ENCODE results near the gene TENM4.
"Not testable (repeated sequence)": the region's sequence is repeated elsewhere in the genome, so short reads cannot be mapped to it uniquely, and the experiment has no call there.

TENM4 gene

DNA sequence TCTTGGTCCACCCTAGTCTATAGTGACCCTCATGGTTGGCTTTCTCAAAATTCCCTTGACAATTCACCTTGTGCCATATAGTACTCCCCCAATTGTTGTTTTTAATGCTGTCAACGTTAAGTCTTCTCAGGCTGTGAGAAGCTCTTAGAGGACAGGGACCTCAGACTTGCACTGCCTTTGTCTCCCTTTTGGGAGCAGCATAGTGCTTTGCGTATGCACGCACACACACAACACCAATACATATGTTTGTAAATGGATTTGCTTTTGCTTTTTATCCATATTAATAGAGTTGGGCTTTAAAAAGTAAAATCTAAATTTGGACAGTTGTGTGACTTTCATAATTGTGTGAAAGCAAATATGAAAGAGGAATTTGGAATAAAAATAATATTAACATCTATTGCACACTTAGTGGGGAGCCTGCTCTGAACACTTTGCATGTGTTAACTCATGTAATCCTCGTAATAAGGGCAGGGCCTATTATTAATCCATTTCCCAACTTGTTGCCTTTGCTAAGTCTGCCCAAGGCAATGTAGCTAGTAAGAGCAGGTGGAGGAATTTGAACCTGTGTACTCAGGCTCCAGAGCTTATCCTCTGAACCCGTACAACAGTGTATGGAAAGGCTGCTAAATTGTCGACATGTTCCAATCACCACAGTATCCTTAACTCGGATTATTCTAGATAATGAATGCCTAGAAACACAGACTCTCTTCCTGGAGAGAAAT is 608.4 kb downstream of the TENM4 start:
- DNase-seq: no peak

GRCh38 chr11:78831571-78831970 is 609.3 kb downstream of the TENM4 start:
- no peak for DNase-seq

GRCh38 chr11:78830277-78830819 is 610.5 kb downstream of the TENM4 start:
- no peak for DNase-seq

- no peak for DNase-seq
These were observed 611.7 kb downstream of the TENM4 start for GRCh38 chr11:78829146-78829545.

DNA sequence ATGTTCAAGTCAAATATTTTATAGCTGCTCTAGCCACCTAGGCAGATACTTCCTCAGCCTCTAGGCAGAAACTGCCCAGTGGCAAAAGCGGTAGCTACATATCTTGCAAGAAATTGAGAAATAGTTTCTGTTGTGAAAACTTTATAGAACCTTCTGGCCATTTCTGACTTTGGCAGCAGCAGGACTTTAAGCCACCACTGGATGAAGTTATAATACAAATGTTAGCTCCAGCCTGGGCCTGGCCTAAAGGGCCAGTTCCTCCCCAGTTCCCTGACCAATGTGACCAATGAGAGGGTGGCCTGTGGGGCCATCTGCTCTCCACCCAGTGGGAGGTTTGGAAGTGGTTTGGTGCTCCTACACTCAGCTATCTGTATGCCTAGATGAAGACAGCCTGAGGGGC is 612.2 kb downstream of the TENM4 start:
- DNase-seq: no peak

DNA sequence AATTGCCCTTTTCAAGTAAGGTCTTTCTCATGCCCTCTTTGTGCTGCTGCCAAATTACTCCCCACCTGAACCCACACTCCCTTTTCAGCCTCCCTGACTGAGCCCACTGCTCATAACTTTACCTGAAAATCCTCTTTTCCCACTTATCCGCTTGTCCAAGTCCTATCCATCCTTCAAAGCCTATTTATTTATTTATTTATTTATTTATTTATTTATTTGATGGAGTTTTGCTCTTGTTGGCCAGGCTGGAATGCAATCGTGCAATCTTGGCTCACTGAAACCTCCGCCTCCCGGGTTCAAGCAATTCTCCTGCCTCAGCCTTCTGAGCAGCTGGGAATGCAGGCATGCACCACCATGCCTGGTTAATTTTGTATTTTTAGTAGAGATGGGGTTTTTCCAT is 613.5 kb downstream of the TENM4 start:
- not testable (repeated sequence) for DNase-seq

GRCh38 chr11:78825591-78826020 is 615.2 kb downstream of the TENM4 start:
- no peak for DNase-seq

DNA sequence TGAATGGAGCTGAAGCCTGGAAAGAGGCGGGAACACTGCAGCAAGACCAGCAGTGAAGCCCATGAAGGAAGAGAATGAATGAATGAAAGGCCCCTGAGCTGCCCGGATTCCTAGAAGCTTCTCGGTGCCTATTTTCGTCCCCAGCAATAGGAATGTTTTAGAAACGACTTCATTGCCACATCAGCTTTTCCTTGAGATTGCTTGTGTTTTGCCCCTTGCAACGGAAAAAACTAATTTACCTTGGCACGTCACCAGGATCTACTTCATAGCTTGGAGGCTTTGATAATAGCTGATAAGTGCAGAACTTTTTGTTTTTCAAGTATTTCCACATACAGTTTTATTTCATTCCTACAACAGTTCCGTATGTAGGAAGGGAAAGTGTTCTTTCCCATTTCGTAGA is 617.2 kb downstream of the TENM4 start:
- no peak for DNase-seq

- no peak for DNase-seq
These were observed 617.9 kb downstream of the TENM4 start for GRCh38 chr11:78822931-78823423.

- no peak for DNase-seq
These were observed 619.2 kb downstream of the TENM4 start for GRCh38 chr11:78821371-78822306.

DNA sequence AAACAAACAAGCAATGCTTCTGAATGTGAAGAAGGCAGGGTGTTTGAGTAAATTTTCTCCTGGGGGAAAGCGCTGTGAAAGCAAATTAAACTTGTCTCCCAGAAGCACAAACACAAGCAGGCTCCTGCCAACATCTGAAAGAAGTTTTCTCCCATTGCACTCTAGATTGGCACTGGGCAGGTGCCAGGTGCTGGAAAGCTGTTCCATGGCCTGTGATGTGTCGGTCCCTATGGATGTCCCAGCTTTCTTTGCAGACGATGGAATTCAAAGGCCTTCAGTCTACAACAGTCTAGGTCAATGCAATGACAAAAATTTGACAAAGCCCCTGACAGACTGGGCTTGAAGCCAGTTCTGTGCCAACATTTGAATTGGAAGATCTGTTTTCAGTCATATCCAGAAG is 620.1 kb downstream of the TENM4 start:
- DNase-seq: peak in 1 of 14 donors; percentile 24

DNA sequence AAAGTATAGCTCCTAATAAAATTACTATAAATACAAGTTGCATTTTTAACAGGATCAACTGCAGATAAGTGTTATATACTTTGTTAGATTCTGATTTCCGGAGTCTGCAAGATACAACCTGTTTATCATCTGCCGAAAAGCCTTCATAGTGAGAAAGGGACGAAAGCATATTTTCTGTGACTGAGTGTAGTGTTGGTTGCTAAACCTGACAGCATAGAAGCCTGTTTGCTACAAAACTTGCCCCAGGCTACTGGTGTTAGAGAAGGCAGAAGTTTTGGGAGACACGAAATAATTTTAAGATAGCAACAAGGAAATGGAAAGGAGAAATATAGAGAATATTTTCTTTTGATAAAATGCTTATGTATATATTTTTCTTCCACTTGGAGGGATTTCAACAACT is 622.6 kb downstream of the TENM4 start:
- no peak for DNase-seq

- no peak for DNase-seq
These were observed 625.0 kb downstream of the TENM4 start for GRCh38 chr11:78815831-78816230.

GRCh38 chr11:78812513-78813293 is 628.1 kb downstream of the TENM4 start:
- DNase-seq: no peak

DNA sequence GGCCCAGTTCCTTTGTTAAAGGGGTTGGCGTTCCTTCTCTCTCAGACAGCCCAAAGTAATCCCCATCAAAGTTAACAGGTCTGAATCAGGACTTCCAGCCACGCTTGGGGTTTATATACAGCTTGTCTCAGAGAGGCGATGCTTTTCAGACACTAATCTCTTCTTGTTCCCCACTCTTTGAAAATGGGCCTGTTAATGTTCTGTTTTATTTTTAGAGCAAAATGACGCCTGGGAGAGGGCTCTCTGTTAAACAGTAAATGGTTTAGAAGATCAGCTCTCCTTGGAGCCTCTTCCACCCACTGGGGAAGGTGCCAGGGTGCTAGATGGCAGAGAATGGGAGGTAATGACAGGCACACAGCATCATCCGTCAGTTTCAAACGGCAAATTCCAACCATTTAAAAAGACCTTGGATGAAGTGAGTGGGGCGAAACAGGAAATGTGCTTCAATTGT is 630.2 kb downstream of the TENM4 start:
- no peak for DNase-seq

GRCh38 chr11:78809931-78810541 is 630.8 kb downstream of the TENM4 start:
- no peak for DNase-seq

- no peak for DNase-seq
These were observed 631.9 kb downstream of the TENM4 start for GRCh38 chr11:78808923-78809322.

GRCh38 chr11:78807351-78807750 is 633.5 kb downstream of the TENM4 start:
- no peak for DNase-seq

DNA sequence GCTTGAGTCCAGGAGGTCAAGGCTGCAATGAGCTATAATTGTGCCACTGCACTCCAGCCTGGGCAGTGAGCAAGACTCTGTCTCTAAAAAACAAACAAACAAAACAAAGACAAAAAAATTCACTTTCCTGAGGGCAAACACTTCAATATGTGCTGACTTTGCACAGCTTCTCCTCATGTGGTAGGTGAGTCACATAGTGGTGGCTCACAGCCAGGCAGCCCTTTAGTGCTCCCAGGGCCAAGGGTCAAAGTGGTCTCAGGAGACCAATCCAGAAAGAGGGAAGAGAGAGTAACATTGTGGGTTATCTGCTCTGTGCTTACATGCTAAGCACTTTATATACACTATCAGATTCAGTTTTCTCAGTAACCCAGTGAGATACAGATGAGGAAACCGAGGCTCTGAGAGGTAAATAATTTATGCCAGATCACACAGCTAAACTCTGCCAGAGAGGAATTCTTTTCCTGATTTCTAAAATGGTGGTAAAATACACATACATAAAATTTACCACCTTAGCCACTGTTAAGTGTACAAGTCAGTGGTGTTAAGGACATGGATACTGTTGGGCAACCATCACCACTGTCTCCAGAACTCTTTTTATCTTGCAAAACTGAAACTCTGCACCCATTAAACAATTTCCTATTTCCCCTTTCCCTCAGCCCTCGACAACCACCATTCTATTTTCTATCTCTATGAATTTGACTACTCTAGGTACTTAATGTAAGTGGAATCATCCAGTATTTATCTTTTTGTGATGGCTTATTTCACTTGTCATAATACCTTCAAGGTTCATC is 634.4 kb downstream of the TENM4 start:
- no peak for DNase-seq

DNA sequence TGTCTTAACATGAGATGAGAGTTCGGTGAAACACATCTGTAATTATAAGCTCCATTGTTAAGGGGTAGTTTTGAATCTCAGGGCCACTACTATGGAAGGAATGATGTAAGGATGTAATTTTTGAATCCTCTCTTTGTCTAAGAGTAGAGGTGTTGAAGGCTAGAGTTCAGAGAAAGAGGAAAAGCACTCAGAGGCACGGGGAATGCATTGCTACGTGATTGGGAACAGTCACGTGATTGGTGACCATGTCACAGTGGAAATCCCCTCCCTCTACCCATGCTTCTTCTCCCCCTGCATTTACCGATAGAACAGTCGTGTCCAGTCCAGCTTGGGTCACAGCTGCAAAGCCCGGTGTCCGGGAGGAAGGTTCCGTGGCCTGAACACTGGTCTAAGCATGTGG is 635.8 kb downstream of the TENM4 start:
- DNase-seq: no peak

DNA sequence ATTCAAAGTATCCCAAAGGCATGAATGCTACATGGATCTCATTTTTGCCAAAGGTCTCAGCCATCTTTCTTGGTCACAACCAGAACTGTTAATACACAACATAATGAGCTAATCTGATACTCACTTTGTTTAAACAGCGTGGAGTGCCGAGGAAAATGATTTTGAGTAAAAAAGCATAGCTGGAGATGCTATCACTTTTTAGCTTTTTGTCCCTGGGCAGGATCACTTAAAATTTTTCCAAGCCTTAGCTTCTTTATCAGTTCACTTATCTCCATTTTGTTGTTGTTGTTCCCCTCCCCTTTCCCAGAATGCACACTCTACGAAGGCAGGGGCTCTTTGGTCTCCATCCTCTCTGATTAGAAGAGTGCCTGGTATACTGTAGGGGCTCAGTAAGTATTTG is 636.8 kb downstream of the TENM4 start:
- no peak for DNase-seq
